NCI-H524 treated with DMSO at 0.1 percent for 48 hours (cell line): ENCODE data around the gene GP9.
"Not testable (repeated sequence)": the region's sequence is repeated elsewhere in the genome, so short reads cannot be mapped to it uniquely, and the experiment has no call there.

Experiments
- DNase-seq: peaks from one replicate; lab custom pipeline; 2025; lab: John Stamatoyannopoulos, UW

Gene GP9

GRCh38 chr3:129050556-129051295 is 9.9 kb upstream of the GP9 start:
- no peak for DNase-seq

GRCh38 chr3:129051871-129052340 is 8.7 kb upstream of the GP9 start:
- no peak for DNase-seq

GRCh38 chr3:129052675-129053074 is 7.9 kb upstream of the GP9 start:
- no peak for DNase-seq

- DNase-seq: no peak
Measured at GRCh38 chr3:129054605-129055104, 5.9 kb upstream of the GP9 start.

GRCh38 chr3:129056451-129057173 is 4.0 kb upstream of the GP9 start:
- DNase-seq: no peak

GRCh38 chr3:129057249-129057648 is 3.3 kb upstream of the GP9 start:
- no peak for DNase-seq

- DNase-seq: no peak
Measured at GRCh38 chr3:129058441-129059200, 2.0 kb upstream of the GP9 start.

- no peak for DNase-seq
Measured at GRCh38 chr3:129059311-129059958, 1.1 kb upstream of the GP9 start.

GRCh38 chr3:129061023-129061887 is 676 bp downstream of the GP9 start:
- DNase-seq: no peak

GRCh38 chr3:129061888-129062834 is 1.6 kb downstream of the GP9 start:
- DNase-seq: no peak

- no peak for DNase-seq
Measured at GRCh38 chr3:129063091-129063640, 2.6 kb downstream of the GP9 start.

- no peak for DNase-seq
Measured at GRCh38 chr3:129063841-129064482, 3.4 kb downstream of the GP9 start.

- DNase-seq: no peak
Measured at GRCh38 chr3:129065016-129065719, 4.6 kb downstream of the GP9 start.

GRCh38 chr3:129065720-129066073 is 5.1 kb downstream of the GP9 start:
- no peak for DNase-seq

GRCh38 chr3:129067719-129068118 is 7.1 kb downstream of the GP9 start:
- DNase-seq: not testable (repeated sequence)

GRCh38 chr3:129068291-129068886 is 7.8 kb downstream of the GP9 start:
- no peak for DNase-seq

- not testable (repeated sequence) for DNase-seq
Measured at GRCh38 chr3:129069313-129070085, 8.9 kb downstream of the GP9 start.
